Bronchial epithelial cell (primary cell): ENCODE measurements around the gene AHNAK2. TPM values are rescaled to one million over a fixed set of nuclear protein-coding genes. Genes with fewer than 3 reads are reported as not detected.

Source experiments
- DNase-seq: peaks from one replicate; pipeline ENCODE4 v3.0.0-alpha.2; 2010; ENCODE audit warnings: low read depth
- FAIRE-seq: peaks from 2 replicates; lab custom pipeline; 2011; peaks lifted over from hg19 to GRCh38; lab: Jason Lieb, UNC
- H3K27me3 ChIP-seq: 2 replicates; pipeline ENCODE4 v1.5.1; 2011; ENCODE audit warnings: low read length; ENCODE audit not compliant: control insufficient read depth, insufficient read depth
- H3K36me3 ChIP-seq: 2 replicates; pipeline ENCODE4 v1.5.1; 2011; ENCODE audit warnings: low read length; ENCODE audit not compliant: control insufficient read depth, insufficient read depth
- H3K4me3 ChIP-seq: 2 replicates; pipeline ENCODE4 v1.5.1; 2011; ENCODE audit warnings: mild to moderate bottlenecking, low read depth, low read length, control low read depth
- CTCF ChIP-seq: IDR thresholded peaks from 2 replicates; pipeline ENCODE4 v1.5.1; 2011; ENCODE audit warnings: mild to moderate bottlenecking, moderate library complexity, low read length, control low read depth, inconsistent platforms; ENCODE audit not compliant: insufficient read depth, severe bottlenecking
- total RNA-seq: library from RNA; depleted of rRNA; stranded (reverse); fragments of >200 nt; gene quantifications from 2 replicates; pipeline ENCODE4 v1.2.1, GENCODE V29; 2014

The AHNAK2 gene
- total RNA-seq, 1 donor from 2014 or later: 367 TPM

GRCh38 chr14:104999361-104999760 lies 21.2 kb upstream of the AHNAK2 start:
- TF ChIP-seq CTCF: no peak
- Histone ChIP-seq H3K36me3 (peaks cover 7% of the 10 kb centered on the region), H3K4me3 (no peak overlapping the region), H3K27me3 (no peaks in the 10 kb centered on the region)
- DNase-seq (no peak), FAIRE-seq (no peak)

GRCh38 chr14:104998801-104999200 lies 20.6 kb upstream of the AHNAK2 start:
- Histone ChIP-seq H3K4me3 (no peak overlapping the region), H3K36me3 (peaks cover 8% of the 10 kb centered on the region), H3K27me3 (no peaks in the 10 kb centered on the region)
- no peak for FAIRE-seq
- TF ChIP-seq CTCF: no peak
- DNase-seq: no peak

GRCh38 chr14:104996483-104996882 lies 18.3 kb upstream of the AHNAK2 start:
- H3K36me3 ChIP-seq: peaks cover 14% of the 10 kb centered on the region
- no peaks in the 10 kb centered on the region for H3K27me3 ChIP-seq
- no peak overlapping the region for H3K4me3 ChIP-seq
- DNase-seq: no peak
- no peak for TF ChIP-seq CTCF
- FAIRE-seq: no peak

- no peak for TF ChIP-seq CTCF
- Histone ChIP-seq H3K36me3 (peaks cover 14% of the 10 kb centered on the region), H3K27me3 (no peaks in the 10 kb centered on the region), H3K4me3 (no peak overlapping the region)
- FAIRE-seq (peak; percentile 66), DNase-seq (no peak)
Measured at GRCh38 chr14:104996032-104996431, 17.9 kb upstream of the AHNAK2 start.

GRCh38 chr14:104994978-104995377 lies 16.8 kb upstream of the AHNAK2 start:
- no peaks in the 10 kb centered on the region for H3K27me3 ChIP-seq
- no peak for TF ChIP-seq CTCF
- no peak for DNase-seq
- H3K36me3 ChIP-seq: peaks cover 14% of the 10 kb centered on the region
- no peak overlapping the region for H3K4me3 ChIP-seq
- no peak for FAIRE-seq
